ENCODE measurements around the gene SAMD14.

- TF ChIP-seq CTCF (conservative IDR thresholded peaks at IDR 0.05 in 1 of 2, IDR thresholded peaks at IDR 0.05 in 1 of 2; ENCODE audit: low read depth in 1 of 2, low read length in 2 of 2) = no peak
- TF ChIP-seq EZH2 (IDR thresholded peaks at IDR 0.05; ENCODE audit: low read length, missing control alignments) = no peak
Measured at GRCh38 chr17:50135316-50136095, 5.5 kb upstream of the SAMD14 start.
